ENCODE measurements around the gene RBBP9. TPM values are rescaled to one million over a fixed set of nuclear protein-coding genes. Genes with fewer than 3 reads are reported as not detected.

Gene RBBP9
- total RNA-seq, 1 donor = 18.5 TPM

GRCh38 chr20:18477218-18477617 is 19.8 kb downstream of the RBBP9 start:
- Histone ChIP-seq H3K27me3 (ENCODE audit: insufficient read depth, low read length) (no peaks in the 10 kb centered on the region), H3K4me3 (ENCODE audit: insufficient read depth, low read length) (no peak overlapping the region), H3K9me3 (ENCODE audit: low read depth, low read length) (no peaks in the 10 kb centered on the region), H3K79me2 (ENCODE audit: insufficient read depth, low read length) (no peaks in the 10 kb centered on the region), H3K4me1 (ENCODE audit: insufficient read depth, low read length) (no peaks in the 10 kb centered on the region), H3K4me2 (ENCODE audit: insufficient read depth, low read length) (no peak overlapping the region), H3K27ac (ENCODE audit: low read depth, low read length) (no peak overlapping the region), H2AFZ (ENCODE audit: low read length) (no peak overlapping the region), H4K20me1 (ENCODE audit: insufficient read depth, low read length) (no peaks in the 10 kb centered on the region), H3K36me3 (ENCODE audit: insufficient read depth, low read length) (peaks cover 44% of the 10 kb centered on the region)
- no peak for TF ChIP-seq CTCF (IDR thresholded peaks at IDR 0.05; ENCODE audit: extremely low read depth, low read depth, low read length)
- no peak for DNase-seq (ENCODE audit: insufficient read length, low spot score, missing footprints)

GRCh38 chr20:18466894-18467730 is 29.9 kb downstream of the RBBP9 start, which contains the start of the genes DZANK1 and POLR3F:
Gene DZANK1, minus strand, starts transcription at chr20:18467030. Its CDS starts 1,672 bp downstream, at chr20:18465358.
Gene POLR3F, plus strand, starts transcription at chr20:18467390. Its CDS starts 117 bp downstream, at chr20:18467507.
- H4K20me1 ChIP-seq (ENCODE audit: insufficient read depth, low read length) = no peaks in the 10 kb centered on the region
- H3K4me1 ChIP-seq (ENCODE audit: insufficient read depth, low read length) = peaks cover 18% of the 10 kb centered on the region
- no peaks in the 10 kb centered on the region for H3K27me3 ChIP-seq (ENCODE audit: insufficient read depth, low read length)
- TF ChIP-seq CTCF (IDR thresholded peaks at IDR 0.05; ENCODE audit: extremely low read depth, low read depth, low read length) = no peak
- H3K9me3 ChIP-seq (ENCODE audit: low read depth, low read length) = no peaks in the 10 kb centered on the region
- H2AFZ ChIP-seq (ENCODE audit: low read length) = peak within 1 kb of the TSS; percentile 94
- peaks cover 19% of the 10 kb centered on the region for H3K36me3 ChIP-seq (ENCODE audit: insufficient read depth, low read length)
- peaks cover 43% of the 10 kb centered on the region for H3K79me2 ChIP-seq (ENCODE audit: insufficient read depth, low read length)
- peak within 1 kb of the TSS; percentile 100 for H3K4me3 ChIP-seq (ENCODE audit: insufficient read depth, low read length)
- H3K4me2 ChIP-seq (ENCODE audit: insufficient read depth, low read length) = peak within 1 kb of the TSS; percentile 100
- DNase-seq (ENCODE audit: insufficient read length, low spot score, missing footprints) = peak; percentile 99
- peak within 1 kb of the TSS; percentile 100 for H3K27ac ChIP-seq (ENCODE audit: low read depth, low read length)

- Histone ChIP-seq H3K36me3 (ENCODE audit: insufficient read depth, low read length) (peaks cover 18% of the 10 kb centered on the region), H4K20me1 (ENCODE audit: insufficient read depth, low read length) (no peaks in the 10 kb centered on the region), H3K27ac (ENCODE audit: low read depth, low read length) (peak overlapping the region; percentile 39), H3K9me3 (ENCODE audit: low read depth, low read length) (no peaks in the 10 kb centered on the region), H3K79me2 (ENCODE audit: insufficient read depth, low read length) (peaks cover 43% of the 10 kb centered on the region), H3K4me2 (ENCODE audit: insufficient read depth, low read length) (peak overlapping the region; percentile 100), H3K4me1 (ENCODE audit: insufficient read depth, low read length) (peaks cover 18% of the 10 kb centered on the region), H3K4me3 (ENCODE audit: insufficient read depth, low read length) (peak overlapping the region; percentile 100), H2AFZ (ENCODE audit: low read length) (peak overlapping the region; percentile 94), H3K27me3 (ENCODE audit: insufficient read depth, low read length) (no peaks in the 10 kb centered on the region)
- TF ChIP-seq CTCF (IDR thresholded peaks at IDR 0.05; ENCODE audit: extremely low read depth, low read depth, low read length) = no peak
- no peak for DNase-seq (ENCODE audit: insufficient read length, low spot score, missing footprints)
Observed at GRCh38 chr20:18466574-18466893, 30.5 kb downstream of the RBBP9 start.

GRCh38 chr20:18465536-18466200 is 31.4 kb downstream of the RBBP9 start:
- H4K20me1 ChIP-seq (ENCODE audit: insufficient read depth, low read length) = no peaks in the 10 kb centered on the region
- no peak for TF ChIP-seq CTCF (IDR thresholded peaks at IDR 0.05; ENCODE audit: extremely low read depth, low read depth, low read length)
- H3K9me3 ChIP-seq (ENCODE audit: low read depth, low read length) = no peaks in the 10 kb centered on the region
- H3K4me3 ChIP-seq (ENCODE audit: insufficient read depth, low read length) = peak overlapping the region; percentile 100
- H3K4me1 ChIP-seq (ENCODE audit: insufficient read depth, low read length) = peaks cover 18% of the 10 kb centered on the region
- peak overlapping the region; percentile 100 for H3K4me2 ChIP-seq (ENCODE audit: insufficient read depth, low read length)
- H3K27ac ChIP-seq (ENCODE audit: low read depth, low read length) = no peak overlapping the region
- H3K27me3 ChIP-seq (ENCODE audit: insufficient read depth, low read length) = no peaks in the 10 kb centered on the region
- DNase-seq (ENCODE audit: insufficient read length, low spot score, missing footprints) = no peak
- H3K36me3 ChIP-seq (ENCODE audit: insufficient read depth, low read length) = peaks cover 10% of the 10 kb centered on the region
- H2AFZ ChIP-seq (ENCODE audit: low read length) = peak overlapping the region; percentile 94
- peaks cover 34% of the 10 kb centered on the region for H3K79me2 ChIP-seq (ENCODE audit: insufficient read depth, low read length)

Data from osteoblast (primary cell).